Measurements from ENCODE around the gene EPHB4. TPM values are rescaled to one million over a fixed set of nuclear protein-coding genes. Genes with fewer than 3 reads are reported as not detected.

The EPHB4 gene
- total RNA-seq, 1 donor from 2014 or later: 88.9 TPM

DNA sequence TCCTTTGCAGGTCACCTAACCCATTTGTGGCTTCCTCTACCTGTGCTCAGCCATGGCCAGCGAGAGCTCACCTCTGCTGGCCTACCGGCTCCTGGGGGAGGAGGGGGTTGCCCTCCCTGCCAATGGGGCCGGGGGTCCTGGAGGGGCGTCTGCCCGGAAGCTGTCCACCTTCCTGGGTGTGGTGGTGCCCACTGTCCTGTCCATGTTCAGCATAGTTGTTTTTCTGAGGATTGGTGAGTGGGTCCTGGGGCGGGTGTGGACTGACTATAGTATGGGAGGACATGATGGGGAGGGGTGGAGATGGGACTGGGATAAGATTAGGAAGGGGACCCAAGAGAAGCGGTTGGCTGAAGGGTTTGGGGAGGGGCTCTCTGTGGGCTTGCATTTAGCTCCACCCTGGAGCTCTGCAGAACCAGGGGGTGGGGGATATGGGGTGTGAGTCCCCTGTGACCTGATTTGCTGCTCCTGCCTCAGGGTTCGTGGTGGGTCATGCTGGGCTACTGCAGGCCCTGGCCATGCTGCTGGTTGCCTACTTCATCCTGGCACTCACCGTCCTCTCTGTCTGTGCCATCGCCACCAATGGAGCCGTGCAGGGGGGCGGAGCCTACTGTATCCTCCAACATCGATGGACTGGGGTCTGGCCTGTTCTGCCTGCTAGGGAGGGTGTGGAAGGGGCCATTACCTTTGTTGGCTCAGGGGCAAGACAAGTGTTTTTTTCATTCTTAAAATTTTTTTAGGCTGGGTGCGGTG lies 27.0 kb upstream of the EPHB4 start:
- Mint-ChIP-seq H3K9me3 (ENCODE audit: unreplicated experiment) (no peaks in the 10 kb centered on the region), H3K4me3 (ENCODE audit: unreplicated experiment) (no peak overlapping the region), H3K27me3 (ENCODE audit: unreplicated experiment) (no peaks in the 10 kb centered on the region), H3K4me1 (ENCODE audit: unreplicated experiment) (peaks cover 14% of the 10 kb centered on the region), H3K27ac (ENCODE audit: unreplicated experiment) (no peak overlapping the region), H3K36me3 (ENCODE audit: unreplicated experiment) (no peaks in the 10 kb centered on the region)
- TF ChIP-seq, protein P1, sequence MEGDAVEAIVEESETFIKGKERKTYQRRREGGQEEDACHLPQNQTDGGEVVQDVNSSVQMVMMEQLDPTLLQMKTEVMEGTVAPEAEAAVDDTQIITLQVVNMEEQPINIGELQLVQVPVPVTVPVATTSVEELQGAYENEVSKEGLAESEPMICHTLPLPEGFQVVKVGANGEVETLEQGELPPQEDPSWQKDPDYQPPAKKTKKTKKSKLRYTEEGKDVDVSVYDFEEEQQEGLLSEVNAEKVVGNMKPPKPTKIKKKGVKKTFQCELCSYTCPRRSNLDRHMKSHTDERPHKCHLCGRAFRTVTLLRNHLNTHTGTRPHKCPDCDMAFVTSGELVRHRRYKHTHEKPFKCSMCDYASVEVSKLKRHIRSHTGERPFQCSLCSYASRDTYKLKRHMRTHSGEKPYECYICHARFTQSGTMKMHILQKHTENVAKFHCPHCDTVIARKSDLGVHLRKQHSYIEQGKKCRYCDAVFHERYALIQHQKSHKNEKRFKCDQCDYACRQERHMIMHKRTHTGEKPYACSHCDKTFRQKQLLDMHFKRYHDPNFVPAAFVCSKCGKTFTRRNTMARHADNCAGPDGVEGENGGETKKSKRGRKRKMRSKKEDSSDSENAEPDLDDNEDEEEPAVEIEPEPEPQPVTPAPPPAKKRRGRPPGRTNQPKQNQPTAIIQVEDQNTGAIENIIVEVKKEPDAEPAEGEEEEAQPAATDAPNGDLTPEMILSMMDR (IDR thresholded peaks at IDR 0.05): no peak
- no peak for DNase-seq (ENCODE audit: extremely low spot score, unreplicated experiment)

DNA sequence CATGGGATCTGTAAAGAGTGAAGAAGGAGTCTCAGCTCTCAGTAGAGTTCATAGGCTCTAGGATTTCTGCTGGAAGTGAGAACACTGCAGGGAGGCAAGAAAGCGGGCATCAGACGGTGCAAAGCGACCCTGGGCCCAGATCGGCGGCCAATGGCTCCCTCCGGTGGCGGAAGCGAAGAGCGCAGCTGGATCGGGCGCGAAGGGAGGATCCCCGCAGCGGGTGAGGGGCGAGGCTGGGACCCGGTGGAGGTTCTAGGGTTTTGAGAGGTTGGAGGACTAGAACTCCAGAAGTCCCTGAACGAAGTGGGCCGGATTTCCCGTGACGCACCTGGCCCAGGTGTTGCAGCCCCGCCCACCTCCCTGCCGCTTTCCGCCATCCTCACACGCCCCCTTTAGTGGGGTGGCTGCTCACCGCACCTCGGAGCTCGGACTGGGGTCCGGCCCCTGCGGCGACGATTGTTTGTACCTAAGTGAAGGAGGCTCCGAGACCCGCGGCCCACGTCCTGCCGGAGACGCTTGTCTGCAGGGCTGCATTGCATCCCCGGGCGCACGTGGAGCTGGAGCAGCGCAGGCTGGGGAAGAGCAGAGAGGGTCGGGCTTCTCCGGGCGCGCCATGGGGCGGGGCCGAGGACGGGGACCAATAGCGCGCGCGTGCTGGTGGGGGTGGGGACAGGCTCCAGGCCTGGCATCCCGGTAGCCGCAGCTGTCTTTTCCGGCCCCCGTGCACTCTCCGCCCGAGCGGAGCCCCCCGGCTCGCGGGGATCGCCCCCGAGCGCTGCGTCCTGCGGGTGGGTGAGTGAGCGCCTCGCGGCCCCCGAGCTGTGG lies 24.9 kb upstream of the EPHB4 start, which contains the start of gene SLC12A9:
SLC12A9 (plus strand) TSS at position 666 of the 825 bp plus-strand sequence. CDS start 1,485 bp downstream, outside the sequence.
- no peaks in the 10 kb centered on the region for H3K27me3 Mint-ChIP-seq (ENCODE audit: unreplicated experiment)
- TF ChIP-seq, protein P1 (IDR thresholded peaks at IDR 0.05): peak; percentile 99
- DNase-seq (ENCODE audit: extremely low spot score, unreplicated experiment): peak; percentile 96
- H3K36me3 Mint-ChIP-seq (ENCODE audit: unreplicated experiment): no peaks in the 10 kb centered on the region
- H3K27ac Mint-ChIP-seq (ENCODE audit: unreplicated experiment): no peak within 1 kb of the TSS
- no peaks in the 10 kb centered on the region for H3K9me3 Mint-ChIP-seq (ENCODE audit: unreplicated experiment)
- peak within 1 kb of the TSS; percentile 86 for H3K4me3 Mint-ChIP-seq (ENCODE audit: unreplicated experiment)
- H3K4me1 Mint-ChIP-seq (ENCODE audit: unreplicated experiment): peaks cover 13% of the 10 kb centered on the region

DNA sequence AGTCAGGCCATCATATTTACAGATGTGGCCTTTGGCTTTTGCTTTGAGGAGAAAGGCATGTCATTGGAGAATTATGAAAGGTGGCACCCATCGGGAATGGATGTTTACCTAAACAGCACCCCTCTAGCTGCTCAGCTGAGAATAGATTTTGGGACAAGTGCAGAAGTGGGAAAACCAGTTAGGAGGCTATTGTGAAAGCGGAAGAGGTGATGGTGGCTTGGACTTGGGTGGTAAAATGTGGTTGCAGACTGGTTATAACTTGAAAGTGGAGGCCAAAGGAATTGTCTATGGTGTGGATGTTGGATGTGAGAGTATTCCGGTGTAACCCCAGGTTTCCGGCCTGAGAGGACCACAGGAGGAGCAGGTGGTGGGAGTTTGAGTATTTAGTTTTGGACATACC lies 20.0 kb upstream of the EPHB4 start:
- no peak for DNase-seq (ENCODE audit: extremely low spot score, unreplicated experiment)
- Mint-ChIP-seq H3K4me3 (ENCODE audit: unreplicated experiment) (no peak overlapping the region), H3K27ac (ENCODE audit: unreplicated experiment) (no peak overlapping the region), H3K27me3 (ENCODE audit: unreplicated experiment) (no peaks in the 10 kb centered on the region), H3K4me1 (ENCODE audit: unreplicated experiment) (peaks cover 4% of the 10 kb centered on the region), H3K36me3 (ENCODE audit: unreplicated experiment) (no peaks in the 10 kb centered on the region), H3K9me3 (ENCODE audit: unreplicated experiment) (no peaks in the 10 kb centered on the region)
- TF ChIP-seq, protein P1 (IDR thresholded peaks at IDR 0.05): no peak

DNA sequence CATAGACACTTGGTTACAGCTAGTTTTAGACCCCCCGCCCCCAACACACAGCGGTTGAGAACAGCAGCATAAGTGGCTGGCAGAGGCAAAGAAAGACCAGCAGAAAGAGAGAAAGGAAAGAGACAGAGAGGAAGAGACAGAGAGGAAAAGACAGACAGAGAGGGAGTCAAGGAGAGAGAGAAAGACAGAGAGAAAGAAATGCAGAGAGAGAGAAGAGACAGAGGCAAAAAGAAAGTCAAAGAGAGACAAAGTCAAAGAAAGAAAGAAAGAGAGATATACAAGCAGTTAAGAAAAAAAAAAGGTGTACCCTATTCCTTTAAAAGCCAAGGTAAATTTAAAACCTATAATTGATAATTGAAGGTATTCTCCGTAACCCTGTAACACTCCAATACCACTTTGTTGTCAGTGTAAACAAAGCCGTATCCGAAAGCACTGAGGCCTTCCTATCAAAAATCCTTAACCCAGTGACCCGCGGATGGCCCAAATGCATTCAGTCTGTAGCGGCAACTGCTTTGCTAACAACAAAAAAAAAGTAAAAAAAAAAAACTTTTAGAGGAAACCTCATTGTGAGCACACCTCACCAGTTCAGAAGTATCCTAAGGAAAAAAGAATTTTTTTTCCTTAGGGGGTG lies 13.3 kb upstream of the EPHB4 start:
- Mint-ChIP-seq H3K27me3 (ENCODE audit: unreplicated experiment) (no peaks in the 10 kb centered on the region), H3K36me3 (ENCODE audit: unreplicated experiment) (no peaks in the 10 kb centered on the region), H3K4me1 (ENCODE audit: unreplicated experiment) (peaks cover 15% of the 10 kb centered on the region), H3K27ac (ENCODE audit: unreplicated experiment) (no peak overlapping the region), H3K9me3 (ENCODE audit: unreplicated experiment) (no peaks in the 10 kb centered on the region), H3K4me3 (ENCODE audit: unreplicated experiment) (no peak overlapping the region)
- TF ChIP-seq, protein P1 (IDR thresholded peaks at IDR 0.05): no peak
- no peak for DNase-seq (ENCODE audit: extremely low spot score, unreplicated experiment)
